B cell (primary cell): ENCODE measurements around the gene CWF19L2. TPM values are rescaled to one million over a fixed set of nuclear protein-coding genes. Genes with fewer than 3 reads are reported as not detected.

Experiments used
- polyA plus RNA-seq: library from polyadenylated mRNA; depleted of rRNA; stranded (reverse); fragments of >200 nt; gene quantifications from 2 replicates; pipeline ENCODE4 v1.2.3, GENCODE V29; 2012
- total RNA-seq, 2 donors: library from RNA; stranded (reverse); fragments of 120-200 nt in 1 of 2; gene quantifications; 1 replicate in 1 of 2; 2 replicates in 1 of 2; pipeline versions ENCODE4 v1.2.3 to v1.2.4, GENCODE V29; 2013 to 2022

Gene CWF19L2
- total and polyA plus RNA-seq, 2 donors (not counting 1 experiment from before 2014, with no cell fraction given), result 2.4 to 44.3 TPM

Other genes starting within 250 kb of the CWF19L2 start
- gene ALKBH8, start 107.9 kb upstream of the CWF19L2 start, total RNA-seq, result 13.3 and 13.5 TPM in 2 replicates
- 4.0 and 6.7 TPM in 2 replicates for gene ALKBH8, start 107.9 kb upstream of the CWF19L2 start, polyA plus RNA-seq
- not detected in 2 replicates for gene ELMOD1, start 133.3 kb upstream of the CWF19L2 start, total RNA-seq
- not detected in 2 replicates for gene ELMOD1, start 133.3 kb upstream of the CWF19L2 start, polyA plus RNA-seq